ENCODE data around the gene OR52B6. TPM values are rescaled to one million over a fixed set of nuclear protein-coding genes. Genes with fewer than 3 reads are reported as not detected.

Gene OR52B6
- total RNA-seq, 1 experiment from 2014 or later: not detected

GRCh38 chr11:5624489-5625279 is 44.0 kb downstream of the OR52B6 start, which contains the start of gene TRIM34 (continued):
- TF ChIP-seq, protein P1, sequence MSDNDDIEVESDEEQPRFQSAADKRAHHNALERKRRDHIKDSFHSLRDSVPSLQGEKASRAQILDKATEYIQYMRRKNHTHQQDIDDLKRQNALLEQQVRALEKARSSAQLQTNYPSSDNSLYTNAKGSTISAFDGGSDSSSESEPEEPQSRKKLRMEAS (CRISPR knock-in tag; IDR thresholded peaks at IDR 0.05): no peak
- no peak for TF ChIP-seq GRHL2 (CRISPR knock-in tag; IDR thresholded peaks at IDR 0.05; ENCODE audit: insufficient replicate concordance, severe bottlenecking)
- TF ChIP-seq, protein P2, sequence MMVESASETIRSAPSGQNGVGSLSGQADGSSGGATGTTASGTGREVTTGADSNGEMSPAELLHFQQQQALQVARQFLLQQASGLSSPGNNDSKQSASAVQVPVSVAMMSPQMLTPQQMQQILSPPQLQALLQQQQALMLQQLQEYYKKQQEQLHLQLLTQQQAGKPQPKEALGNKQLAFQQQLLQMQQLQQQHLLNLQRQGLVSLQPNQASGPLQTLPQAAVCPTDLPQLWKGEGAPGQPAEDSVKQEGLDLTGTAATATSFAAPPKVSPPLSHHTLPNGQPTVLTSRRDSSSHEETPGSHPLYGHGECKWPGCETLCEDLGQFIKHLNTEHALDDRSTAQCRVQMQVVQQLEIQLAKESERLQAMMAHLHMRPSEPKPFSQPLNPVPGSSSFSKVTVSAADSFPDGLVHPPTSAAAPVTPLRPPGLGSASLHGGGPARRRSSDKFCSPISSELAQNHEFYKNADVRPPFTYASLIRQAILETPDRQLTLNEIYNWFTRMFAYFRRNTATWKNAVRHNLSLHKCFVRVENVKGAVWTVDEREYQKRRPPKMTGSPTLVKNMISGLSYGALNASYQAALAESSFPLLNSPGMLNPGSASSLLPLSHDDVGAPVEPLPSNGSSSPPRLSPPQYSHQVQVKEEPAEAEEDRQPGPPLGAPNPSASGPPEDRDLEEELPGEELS (CRISPR knock-in tag; IDR thresholded peaks at IDR 0.05): no peak

DNA sequence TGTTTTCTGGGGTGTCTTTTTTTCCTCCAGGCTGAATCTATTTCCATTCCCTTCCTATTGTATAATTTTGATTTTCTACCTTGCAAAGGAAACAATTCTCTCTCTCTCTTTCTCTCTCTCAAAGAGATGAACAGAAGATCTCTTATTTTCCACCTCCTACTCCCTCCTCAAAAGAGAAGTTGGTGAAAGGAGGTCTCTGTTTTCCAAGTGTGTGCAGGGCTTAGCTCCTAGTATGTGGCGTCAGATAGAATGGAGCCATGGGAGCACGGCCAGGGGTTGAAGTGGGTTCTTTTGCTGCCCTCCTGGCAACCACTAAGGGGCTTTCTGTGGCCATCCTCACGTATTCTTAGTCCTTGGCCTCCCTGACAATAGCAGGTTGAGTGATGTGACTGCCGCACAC is 44.6 kb downstream of the OR52B6 start:
- DNase-seq (ENCODE audit: low spot score) (no peak), ATAC-seq (no peak; the same call in 1 of the 2 replicates)
- no peaks in the 10 kb centered on the region for H3K27me3 Mint-ChIP-seq (ENCODE audit: low read depth)
- peak overlapping the region; percentile 44 for H3K4me3 Mint-ChIP-seq
- H3K36me3 Mint-ChIP-seq: no peaks in the 10 kb centered on the region
- peaks cover 38% of the 10 kb centered on the region for H3K4me1 Mint-ChIP-seq
- no peak overlapping the region for H3K27ac Mint-ChIP-seq
- H3K9me3 Mint-ChIP-seq: 0 out of 2 replicates have a peak, but pooled peaks cover 3% of the 10 kb centered on the region
- CTCF ChIA-PET: no interaction called here
- POLR2A ChIA-PET: no interaction called here
- no peak for TF ChIP-seq TCF7 (CRISPR knock-in tag; IDR thresholded peaks at IDR 0.05; ENCODE audit: low read depth)
- TF ChIP-seq ZNF317 (CRISPR knock-in tag; IDR thresholded peaks at IDR 0.05; ENCODE audit: borderline replicate concordance, low read depth): no peak
- TF ChIP-seq ATF6 (CRISPR knock-in tag; IDR thresholded peaks at IDR 0.05): no peak
- TF ChIP-seq, protein P3, sequence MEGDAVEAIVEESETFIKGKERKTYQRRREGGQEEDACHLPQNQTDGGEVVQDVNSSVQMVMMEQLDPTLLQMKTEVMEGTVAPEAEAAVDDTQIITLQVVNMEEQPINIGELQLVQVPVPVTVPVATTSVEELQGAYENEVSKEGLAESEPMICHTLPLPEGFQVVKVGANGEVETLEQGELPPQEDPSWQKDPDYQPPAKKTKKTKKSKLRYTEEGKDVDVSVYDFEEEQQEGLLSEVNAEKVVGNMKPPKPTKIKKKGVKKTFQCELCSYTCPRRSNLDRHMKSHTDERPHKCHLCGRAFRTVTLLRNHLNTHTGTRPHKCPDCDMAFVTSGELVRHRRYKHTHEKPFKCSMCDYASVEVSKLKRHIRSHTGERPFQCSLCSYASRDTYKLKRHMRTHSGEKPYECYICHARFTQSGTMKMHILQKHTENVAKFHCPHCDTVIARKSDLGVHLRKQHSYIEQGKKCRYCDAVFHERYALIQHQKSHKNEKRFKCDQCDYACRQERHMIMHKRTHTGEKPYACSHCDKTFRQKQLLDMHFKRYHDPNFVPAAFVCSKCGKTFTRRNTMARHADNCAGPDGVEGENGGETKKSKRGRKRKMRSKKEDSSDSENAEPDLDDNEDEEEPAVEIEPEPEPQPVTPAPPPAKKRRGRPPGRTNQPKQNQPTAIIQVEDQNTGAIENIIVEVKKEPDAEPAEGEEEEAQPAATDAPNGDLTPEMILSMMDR (IDR thresholded peaks at IDR 0.05): no peak
- TF ChIP-seq GABPB1 (CRISPR knock-in tag; IDR thresholded peaks at IDR 0.05): no peak
- TF ChIP-seq HMGA2 (CRISPR knock-in tag; IDR thresholded peaks at IDR 0.05): no peak
- no peak for TF ChIP-seq PREB (CRISPR knock-in tag; IDR thresholded peaks at IDR 0.05; ENCODE audit: borderline replicate concordance)
- TF ChIP-seq EMX1 (CRISPR knock-in tag; IDR thresholded peaks at IDR 0.05): no peak
- no peak for TF ChIP-seq NFYB (CRISPR knock-in tag; conservative IDR thresholded peaks at IDR 0.05; ENCODE audit: low read depth)
- no peak for TF ChIP-seq JAZF1 (CRISPR knock-in tag; IDR thresholded peaks at IDR 0.05)
- no peak for TF ChIP-seq STAT6 (CRISPR knock-in tag; conservative IDR thresholded peaks at IDR 0.05; ENCODE audit: low read depth)
- no peak for TF ChIP-seq HMGXB4 (CRISPR knock-in tag; IDR thresholded peaks at IDR 0.05)
- no peak for TF ChIP-seq RORB (CRISPR knock-in tag; IDR thresholded peaks at IDR 0.05)
- no peak for TF ChIP-seq ZNF416 (CRISPR knock-in tag; IDR thresholded peaks at IDR 0.05)
- TF ChIP-seq ZNF138 (CRISPR knock-in tag; conservative IDR thresholded peaks at IDR 0.05): no peak
- TF ChIP-seq ATF3 (CRISPR knock-in tag; conservative IDR thresholded peaks at IDR 0.05): no peak
